HepG2 (cell line): ENCODE data around the gene TTPAL. TPM values are rescaled to one million over a fixed set of nuclear protein-coding genes. Genes with fewer than 3 reads are reported as not detected.

Source experiments
- ATAC-seq: fragments of 200-7000 bp; cut with Tn5 transposase; 3 replicates; pipeline ENCODE4 v1.9.1; 2020; ENCODE audit warnings: mild to moderate bottlenecking, moderate library complexity
- BruUV-seq: library from RNA; stranded (reverse); fragments of 400-500 nt; replicated peaks from 2 replicates; lab custom pipeline; 2021; lab: Mats Ljungman, UMichigan
- CTCF ChIA-PET: fragments of 300-600 bp; formaldehyde crosslinking; extraction: SDS; loops from one replicate; lab custom pipeline; 2021; ENCODE audit warnings: low total read pairs, inconsistent platforms, low intra/inter-chr PET ratio; lab: Yijun Ruan, JAX
- POLR2A ChIA-PET: fragments of 350-600 bp; sonication (Branson Sonifier 250); formaldehyde crosslinking; loops from one replicate; lab custom pipeline; 2020; ENCODE audit warnings: antibody characterized with exemption, inconsistent platforms; lab: Yijun Ruan, JAX
- DNase-seq: peaks from one replicate; pipeline ENCODE4 v3.0.0-alpha.2; 2015; ENCODE audit warnings: low spot score
- FAIRE-seq: peaks from 3 replicates; lab custom pipeline; 2011; peaks lifted over from hg19 to GRCh38; lab: Jason Lieb, UNC
- H2AFZ ChIP-seq: one replicate; pipeline ENCODE4 v1.6.1; 2011; ENCODE audit warnings: low read length, inconsistent platforms
- H3K27ac ChIP-seq: fragments of 300-600 bp; 3 replicates; pipeline ENCODE4 v1.8.0; 2011; ENCODE audit warnings: mixed run types, mild to moderate bottlenecking, mixed read lengths, low read length, inconsistent platforms; ENCODE audit not compliant: insufficient read depth; ENCODE audit errors: extremely low read length
- H3K27me3 ChIP-seq, 2 experiments: fragments of 200-600 bp in 1 of 2; 2 replicates in 1 of 2; 3 replicates in 1 of 2; pipeline versions ENCODE4 v1.6.0 to v1.8.0; 2011; ENCODE audit warnings: low read length in 2 of 2, mild to moderate bottlenecking in 2 of 2, moderate library complexity in 2 of 2, inconsistent platforms in 1 of 2; ENCODE audit not compliant: insufficient read depth in 2 of 2, control insufficient read depth in 1 of 2
- H3K36me3 ChIP-seq, 2 experiments: fragments of 200-600 bp in 1 of 2; replicated peaks in 1 of 2; 2 replicates in 1 of 2; 3 replicates in 1 of 2; pipeline versions ENCODE4 v1.5.1 to v1.8.0; 2011; ENCODE audit warnings: low read length in 2 of 2, inconsistent platforms in 1 of 2; ENCODE audit not compliant: insufficient read depth in 2 of 2, control insufficient read depth in 1 of 2
- H3K4me1 ChIP-seq: 2 replicates; pipeline ENCODE4 v1.5.1; 2012; ENCODE audit warnings: low read length, inconsistent platforms; ENCODE audit not compliant: insufficient read depth
- H3K4me2 ChIP-seq: 2 replicates; pipeline ENCODE4 v1.6.0; 2011; ENCODE audit warnings: low read depth, low read length, inconsistent platforms
- H3K4me3 ChIP-seq, 3 experiments: fragments of 200-600 bp in 1 of 3; sonication (generic), shearing (Covaris generic) in 1 of 3; replicated peaks in 1 of 3; 2 replicates each; pipeline ENCODE4 v1.5.1; 2011 to 2016; ENCODE audit warnings: low read length in 3 of 3, inconsistent platforms in 2 of 3, low read depth in 2 of 3, mild to moderate bottlenecking in 2 of 3, control low read depth in 1 of 3, mixed read lengths in 1 of 3; ENCODE audit not compliant: insufficient read depth in 1 of 3
- H3K79me2 ChIP-seq: one replicate; pipeline ENCODE4 v1.6.1; 2011; ENCODE audit warnings: low read length, inconsistent platforms; ENCODE audit not compliant: insufficient read depth
- H3K9ac ChIP-seq: 2 replicates; pipeline ENCODE4 v1.6.0; 2011; ENCODE audit warnings: mild to moderate bottlenecking, low read depth, low read length, inconsistent platforms; ENCODE audit not compliant: insufficient read depth
- H3K9me3 ChIP-seq: 2 replicates; pipeline ENCODE4 v1.5.1; 2012; ENCODE audit warnings: mild to moderate bottlenecking, low read length
- H4K20me1 ChIP-seq: 2 replicates; pipeline ENCODE4 v1.6.0; 2011; ENCODE audit warnings: inconsistent platforms, mild to moderate bottlenecking, low read length, moderate library complexity; ENCODE audit not compliant: insufficient read depth
- CEBPB ChIP-seq: IDR thresholded peaks from 2 replicates; pipeline ENCODE4 v1.6.1; 2011; ENCODE audit warnings: low read depth, low read length, improper control_type of control experiment, borderline replicate concordance
- DBP ChIP-seq: sonication (generic); formaldehyde crosslinking; IDR thresholded peaks from 2 replicates; pipeline ENCODE4 v1.4.0; 2020; ENCODE audit warnings: missing genetic modification reagents; ENCODE audit errors: not compliant biosample characterization
- MYC ChIP-seq: sonication (generic); formaldehyde crosslinking; IDR thresholded peaks from 2 replicates; pipeline ENCODE4 v1.9.0; 2021; ENCODE audit warnings: missing genetic modification reagents, borderline replicate concordance
- NR2F1 ChIP-seq, 2 experiments: fragments of 450-650 bp in 1 of 2; formaldehyde crosslinking in 1 of 2; IDR thresholded peaks; 2 replicates each; pipeline versions ENCODE4 v1.5.0 to v1.6.1; 2016 to 2020; ENCODE audit warnings: mild to moderate bottlenecking in 1 of 2, missing compliant biosample characterization in 1 of 2, missing genetic modification reagents in 1 of 2, moderate library complexity in 1 of 2
- RBAK ChIP-seq: sonication (generic); formaldehyde crosslinking; IDR thresholded peaks from 2 replicates; pipeline ENCODE4 v1.5.1; 2020; ENCODE audit warnings: mild to moderate bottlenecking, missing genetic modification reagents
- SALL1 ChIP-seq: sonication (generic); formaldehyde crosslinking; IDR thresholded peaks from 2 replicates; pipeline ENCODE4 v1.8.0; 2022; ENCODE audit warnings: mild to moderate bottlenecking, missing genetic modification reagents
- SAP130 ChIP-seq: IDR thresholded peaks from 2 replicates; pipeline ENCODE4 v1.6.1; 2016; ENCODE audit warnings: low read depth
- TFAP4 ChIP-seq: sonication (generic); IDR thresholded peaks from 2 replicates; pipeline ENCODE4 v1.6.1; 2016; ENCODE audit warnings: low read depth, borderline replicate concordance
- ZNF333 ChIP-seq: sonication (generic); formaldehyde crosslinking; IDR thresholded peaks from 2 replicates; pipeline ENCODE4 v1.4.0; 2020; ENCODE audit warnings: mild to moderate bottlenecking, missing genetic modification reagents, borderline replicate concordance
- WGBS: methylation state at CpG from one replicate; pipeline ENCODE4 v1.1.6; 2017; ENCODE audit warnings: low lambda C conversion rate; 5-methylcytosine and 5-hydroxymethylcytosine counted together
- in situ Hi-C: cut with HindIII; loops from 2 replicates; pipeline ENCODE4 v1.10.0; 2017; ENCODE audit warnings: low pct_unique_long_range_greater_than_20kb; ENCODE audit not compliant: extremely low pct_ligation_motif_present
- intact Hi-C: fragments of 100-400 bp; cut with micrococcal nuclease; formaldehyde crosslinking; loops from one replicate; pipeline ENCODE4 v1.10.0; 2022; ENCODE audit not compliant: unreplicated experiment
- polyA plus RNA-seq, 8 experiments: library from polyadenylated mRNA; depleted of rRNA in 3 of 8; stranded (reverse) in 7 of 8; unstranded in 1 of 8; fragments of >200 nt; fragmentation: Illumina TruSeq in 4 of 8; extraction: Trizol in 4 of 8; gene quantifications; 2 replicates each; pipeline versions ENCODE4 v1.2.1 to v1.2.3, GENCODE V29; 2011 to 2016; ENCODE audit warnings: low read depth in 4 of 8, missing spikeins in 1 of 8, mixed read lengths in 1 of 8; ENCODE audit not compliant: insufficient read depth in 1 of 8
- total RNA-seq, 5 experiments: library from RNA; depleted of rRNA; stranded (reverse); fragments of >200 nt; fragmentation: Illumina TruSeq; extraction: Trizol; gene quantifications; 2 replicates each; pipeline ENCODE4 v1.2.3, GENCODE V29; 2016; ENCODE audit warnings: low read depth in 1 of 5

TTPAL gene
- total and polyA plus RNA-seq, 2 of the 13 experiments (the other 11 are each of a cell fraction or from before 2014, with no cell fraction given): 4.3 to 18.8 TPM

DNA sequence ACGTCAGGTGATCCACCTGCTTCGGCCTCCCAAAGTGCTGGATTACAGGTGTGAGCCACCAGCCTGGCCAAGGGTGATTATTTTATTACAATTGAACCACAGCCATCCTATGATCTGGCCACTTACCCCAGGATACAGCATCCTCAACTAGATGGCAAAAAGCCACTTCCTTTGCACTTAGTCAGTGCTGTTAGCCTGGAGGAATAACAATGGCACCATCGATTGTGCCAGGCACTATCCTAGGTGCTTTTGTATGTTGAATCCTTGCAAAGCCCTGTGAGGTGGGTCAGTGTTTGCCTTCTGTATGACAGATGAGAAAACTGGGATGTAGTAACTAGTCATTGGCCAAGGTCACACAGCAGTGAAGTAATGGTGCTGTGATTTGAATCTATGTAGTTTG, 11.2 kb upstream of the TTPAL start (continued):
- TF ChIP-seq RBAK (CRISPR knock-in tag) (no peak), ZNF333 (CRISPR knock-in tag) (no peak), CEBPB (peak; percentile 21; the same call in 1 of the 2 replicates), DBP (CRISPR knock-in tag) (no peak), NR2F1 (CRISPR knock-in tag; IDR thresholded peaks at IDR 0.05) (no peak), MYC (CRISPR knock-in tag) (no peak)

DNA sequence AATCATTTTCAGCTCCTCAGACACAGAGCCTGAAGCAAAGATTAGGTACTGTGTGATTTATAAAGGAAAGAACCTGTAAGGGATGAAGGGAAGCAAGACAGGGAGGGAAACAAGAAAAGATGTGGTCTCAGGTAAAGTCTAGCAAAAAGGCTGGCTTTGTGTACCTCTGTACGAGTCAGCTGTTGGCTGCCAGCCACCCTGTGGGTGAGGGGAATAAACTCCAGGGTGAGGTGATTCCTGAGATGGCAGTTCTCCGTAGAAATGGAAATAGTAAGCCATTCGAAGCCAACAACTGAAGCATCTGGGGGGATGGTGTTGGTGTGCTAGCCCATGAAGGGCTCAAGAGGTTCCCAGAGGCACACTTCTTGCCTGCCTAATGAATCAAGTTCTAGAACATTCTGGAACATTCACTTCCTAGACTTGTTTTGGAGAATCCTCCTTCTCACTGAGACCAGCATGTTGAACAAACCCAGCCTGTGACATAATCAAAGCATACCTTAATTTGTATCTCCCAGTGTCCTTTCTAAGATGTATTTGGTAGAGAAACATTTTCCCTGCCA, 10.6 kb upstream of the TTPAL start:
- no peak for ATAC-seq
- Histone ChIP-seq H3K4me1 (peaks cover 67% of the 10 kb centered on the region), H3K27me3 (no peaks in the 10 kb centered on the region), H3K27ac (no peak overlapping the region), H3K9me3 (no peaks in the 10 kb centered on the region), H3K4me2 (no peak overlapping the region), H3K9ac (no peak overlapping the region), H2AFZ (no peak overlapping the region), H4K20me1 (no peaks in the 10 kb centered on the region), H3K79me2 (no peaks in the 10 kb centered on the region)
- DNase-seq: no peak
- 27% methylated on average over 3 of the region's 3 CpGs for WGBS
- POLR2A ChIA-PET: interaction anchor here (0.8 to 1.3 kb wide), 3 partner anchors 10 to 53 kb away, joined by 3 to 5 read pairs (median 5); partner anchors contain the start of gene TTPAL
- intact Hi-C loops: no loop called here
- BruUV-seq: no TSS peak
- CTCF ChIA-PET: no interaction called here
- TF ChIP-seq SAP130 (CRISPR knock-in tag) (0 out of 2 replicates have a peak, but pooled peaks have one; percentile 12), SALL1 (CRISPR knock-in tag) (0 out of 2 replicates have a peak, but pooled peaks have one; percentile 18), TFAP4 (peak; percentile 83; the same call in 1 of the 2 replicates), CEBPB (no peak)
- TF ChIP-seq, all 625 proteins: peak for 3
- FAIRE-seq: no peak
- Histone ChIP-seq H3K4me3 (no peak overlapping the region), H3K36me3 (no peaks in the 10 kb centered on the region)
- in situ Hi-C loops: no loop called here
